ENCODE data around the gene TSPAN4.

Gene TSPAN4

DNA sequence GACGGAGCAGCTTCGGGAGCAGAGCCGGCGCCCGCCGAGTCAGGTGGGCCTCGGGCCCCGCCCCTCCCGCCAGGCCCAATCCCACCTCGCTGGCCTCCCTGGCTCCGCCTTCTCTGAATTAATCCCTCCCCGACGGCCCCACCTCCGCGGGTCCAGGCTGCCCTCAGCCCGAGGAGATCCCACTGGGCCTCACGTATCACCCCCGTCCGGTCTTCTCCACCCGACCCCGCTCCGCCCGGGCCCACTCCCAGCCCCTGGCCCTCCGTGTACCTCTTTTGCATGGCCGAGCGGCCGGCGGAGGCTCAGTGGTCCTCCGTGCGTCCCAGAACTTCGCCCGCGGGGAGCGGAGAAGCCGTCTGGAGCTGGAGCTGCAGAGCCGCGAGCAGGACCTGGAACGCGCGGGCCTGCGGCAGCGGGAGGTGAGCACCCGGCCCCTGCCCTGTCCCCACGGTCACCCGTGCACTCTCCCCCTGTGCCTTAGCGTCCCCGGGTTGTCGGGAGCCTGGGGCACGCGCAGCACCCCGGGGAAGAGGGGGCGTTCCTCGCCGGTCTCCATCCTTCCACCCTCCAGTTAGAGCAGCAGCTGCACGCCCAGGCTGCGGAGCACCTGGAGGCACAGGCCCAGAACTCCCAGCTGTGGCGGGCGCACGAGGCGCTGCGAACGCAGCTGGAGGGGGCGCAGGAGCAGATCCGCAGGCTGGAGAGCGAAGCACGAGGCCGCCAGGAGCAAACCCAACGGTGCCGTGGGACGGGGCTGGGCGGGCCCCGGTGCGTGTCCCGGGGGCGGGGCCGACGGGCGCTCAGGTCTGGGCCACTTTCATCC lies 12.1 kb upstream of the TSPAN4 start:
- H4K20me1 ChIP-seq (ENCODE audit: insufficient read depth) = no peaks in the 10 kb centered on the region
- H3K4me2 ChIP-seq = peak overlapping the region; percentile 99
- H2AFZ ChIP-seq (ENCODE audit: low read depth) = peak overlapping the region; percentile 60
- no peaks in the 10 kb centered on the region for H3K79me2 ChIP-seq (ENCODE audit: insufficient read depth, low read depth)
- no peak overlapping the region for H3K27ac ChIP-seq
- no peaks in the 10 kb centered on the region for H3K36me3 ChIP-seq (ENCODE audit: insufficient read depth)
- H3K9ac ChIP-seq = no peak overlapping the region
- H3K27me3 ChIP-seq (ENCODE audit: insufficient read depth, low read depth) = peaks cover 35% of the 10 kb centered on the region
- no peak overlapping the region for H3K4me3 ChIP-seq (IDR thresholded peaks at IDR 0.05; ENCODE audit: insufficient read depth, low read depth, low read length)
- H3K4me1 ChIP-seq (ENCODE audit: low read depth, poor library complexity, severe bottlenecking) = peaks cover 64% of the 10 kb centered on the region
- TF ChIP-seq, protein P1, sequence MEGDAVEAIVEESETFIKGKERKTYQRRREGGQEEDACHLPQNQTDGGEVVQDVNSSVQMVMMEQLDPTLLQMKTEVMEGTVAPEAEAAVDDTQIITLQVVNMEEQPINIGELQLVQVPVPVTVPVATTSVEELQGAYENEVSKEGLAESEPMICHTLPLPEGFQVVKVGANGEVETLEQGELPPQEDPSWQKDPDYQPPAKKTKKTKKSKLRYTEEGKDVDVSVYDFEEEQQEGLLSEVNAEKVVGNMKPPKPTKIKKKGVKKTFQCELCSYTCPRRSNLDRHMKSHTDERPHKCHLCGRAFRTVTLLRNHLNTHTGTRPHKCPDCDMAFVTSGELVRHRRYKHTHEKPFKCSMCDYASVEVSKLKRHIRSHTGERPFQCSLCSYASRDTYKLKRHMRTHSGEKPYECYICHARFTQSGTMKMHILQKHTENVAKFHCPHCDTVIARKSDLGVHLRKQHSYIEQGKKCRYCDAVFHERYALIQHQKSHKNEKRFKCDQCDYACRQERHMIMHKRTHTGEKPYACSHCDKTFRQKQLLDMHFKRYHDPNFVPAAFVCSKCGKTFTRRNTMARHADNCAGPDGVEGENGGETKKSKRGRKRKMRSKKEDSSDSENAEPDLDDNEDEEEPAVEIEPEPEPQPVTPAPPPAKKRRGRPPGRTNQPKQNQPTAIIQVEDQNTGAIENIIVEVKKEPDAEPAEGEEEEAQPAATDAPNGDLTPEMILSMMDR (conservative IDR thresholded peaks at IDR 0.05; ENCODE audit: low read depth, low read length) = no peak

DNA sequence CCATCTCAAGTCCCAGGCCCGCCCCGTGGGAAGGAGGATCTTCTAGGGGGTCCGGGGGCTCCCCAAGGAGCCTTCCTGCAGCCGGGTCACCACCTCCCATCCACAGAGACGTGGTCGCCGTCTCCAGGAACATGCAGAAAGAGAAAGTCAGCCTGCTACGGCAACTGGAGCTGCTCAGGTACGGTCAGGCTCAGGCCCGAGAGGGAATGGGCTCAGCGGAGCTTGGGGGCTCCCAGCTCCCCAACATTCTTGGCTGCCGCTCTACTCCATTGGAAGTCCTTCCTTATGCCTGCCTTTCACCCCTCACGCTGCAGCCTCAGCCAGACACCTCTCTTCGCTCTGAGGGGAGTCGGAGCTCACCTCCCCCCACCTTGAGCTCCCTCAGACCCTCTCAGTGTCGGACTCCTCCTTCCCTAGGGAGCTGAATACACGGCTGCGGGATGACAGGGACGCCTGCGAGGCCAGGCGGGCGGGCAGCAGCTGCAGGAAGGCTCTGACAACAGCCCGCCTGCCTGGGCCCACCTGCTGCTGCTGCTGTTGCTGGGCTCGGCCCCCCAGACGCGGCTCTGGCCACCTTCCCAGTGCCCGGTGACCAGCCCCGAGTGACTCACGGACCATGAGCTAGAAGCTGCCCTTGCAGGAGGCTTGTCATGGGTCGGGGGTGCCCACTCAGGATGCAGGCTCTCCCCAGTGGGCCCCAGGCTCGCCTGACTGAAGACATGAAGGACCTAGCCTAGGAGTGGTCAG lies 11.4 kb upstream of the TSPAN4 start:
- Histone ChIP-seq H3K9ac (no peak overlapping the region), H3K79me2 (ENCODE audit: insufficient read depth, low read depth) (no peaks in the 10 kb centered on the region), H3K4me2 (peak overlapping the region; percentile 69; the same call in 1 of the 2 replicates), H2AFZ (ENCODE audit: low read depth) (no peak overlapping the region), H3K4me1 (ENCODE audit: low read depth, poor library complexity, severe bottlenecking) (peaks cover 60% of the 10 kb centered on the region), H3K36me3 (ENCODE audit: insufficient read depth) (no peaks in the 10 kb centered on the region), H3K27me3 (ENCODE audit: insufficient read depth, low read depth) (peaks cover 35% of the 10 kb centered on the region), H3K27ac (no peak overlapping the region), H3K4me3 (IDR thresholded peaks at IDR 0.05; ENCODE audit: insufficient read depth, low read depth, low read length) (no peak overlapping the region), H4K20me1 (ENCODE audit: insufficient read depth) (no peaks in the 10 kb centered on the region)
- TF ChIP-seq, protein P1 (conservative IDR thresholded peaks at IDR 0.05; ENCODE audit: low read depth, low read length) = no peak

DNA sequence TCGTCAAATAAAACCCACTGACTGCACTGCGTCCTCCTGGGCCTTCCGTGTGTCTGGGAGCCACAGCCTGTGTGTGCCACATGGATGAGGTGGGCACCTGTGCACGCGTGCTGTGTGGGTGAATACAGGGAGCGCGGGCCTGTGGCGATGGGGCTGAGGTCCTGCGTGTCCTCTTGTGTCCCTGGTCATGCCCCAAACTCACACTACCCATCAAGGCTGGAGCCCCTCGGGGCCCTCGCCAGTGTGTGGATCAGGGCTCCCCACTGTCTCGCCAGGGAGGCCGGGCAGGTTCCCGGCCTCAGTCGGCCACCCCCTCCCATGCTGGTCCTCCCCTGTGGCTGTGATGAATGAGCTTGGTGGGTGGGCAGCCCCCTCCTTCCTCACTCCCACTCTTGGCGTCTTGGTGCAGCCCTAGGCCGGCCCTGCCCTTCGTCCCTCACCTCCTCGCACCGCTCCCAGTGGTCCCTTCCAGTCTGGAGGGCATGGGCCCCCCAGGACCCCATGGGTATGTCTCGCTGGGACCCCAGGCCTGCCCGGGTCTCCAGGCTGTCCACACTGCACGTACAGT lies 10.6 kb upstream of the TSPAN4 start:
- Histone ChIP-seq H3K27ac (no peak overlapping the region), H3K27me3 (ENCODE audit: insufficient read depth, low read depth) (peaks cover 35% of the 10 kb centered on the region), H3K4me1 (ENCODE audit: low read depth, poor library complexity, severe bottlenecking) (peaks cover 54% of the 10 kb centered on the region), H3K79me2 (ENCODE audit: insufficient read depth, low read depth) (no peaks in the 10 kb centered on the region), H3K4me2 (peak overlapping the region; percentile 66; the same call in 1 of the 2 replicates), H3K9ac (no peak overlapping the region), H3K36me3 (ENCODE audit: insufficient read depth) (no peaks in the 10 kb centered on the region), H4K20me1 (ENCODE audit: insufficient read depth) (no peaks in the 10 kb centered on the region), H3K4me3 (IDR thresholded peaks at IDR 0.05; ENCODE audit: insufficient read depth, low read depth, low read length) (no peak overlapping the region), H2AFZ (ENCODE audit: low read depth) (0 out of 2 replicates have a peak overlapping the region, but pooled peaks have one; percentile 26)
- TF ChIP-seq, protein P1 (conservative IDR thresholded peaks at IDR 0.05; ENCODE audit: low read depth, low read length) = no peak

DNA sequence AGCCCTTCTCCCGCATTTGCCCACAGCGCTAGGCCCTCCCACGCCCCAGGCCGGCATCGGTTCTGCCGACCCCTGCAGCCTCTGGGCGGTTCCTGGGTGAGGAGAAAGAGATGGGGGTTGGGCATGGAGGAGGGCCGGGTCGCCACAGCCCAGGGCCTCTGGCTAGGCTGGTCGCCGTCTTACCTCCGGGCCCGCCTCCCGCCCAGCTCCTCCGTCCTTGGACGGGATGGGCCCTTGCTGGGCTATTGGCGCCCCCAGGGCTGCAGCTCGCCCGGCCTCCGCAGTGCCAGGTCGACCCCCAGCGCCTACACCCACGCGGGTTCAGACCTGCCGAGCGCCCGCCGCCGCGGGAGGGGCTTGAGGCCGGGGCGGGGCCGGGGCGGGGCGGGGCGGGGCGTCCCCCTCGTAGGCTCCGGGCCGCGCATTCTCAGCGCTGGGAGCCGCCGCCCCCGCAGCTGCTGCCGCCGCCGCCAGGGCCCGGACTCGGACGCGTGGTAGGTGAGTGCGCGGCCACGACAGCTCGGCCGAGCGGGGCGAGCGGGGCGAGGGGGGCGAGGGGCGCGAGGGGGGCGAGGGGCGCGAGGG lies 10.0 kb upstream of the TSPAN4 start, which contains the start of gene CD151:
Gene CD151, plus strand, starts transcription at position 424 of the 585 bp plus-strand sequence. CDS start 3,118 bp downstream, outside the sequence.
- Histone ChIP-seq H3K36me3 (ENCODE audit: insufficient read depth) (no peaks in the 10 kb centered on the region), H4K20me1 (ENCODE audit: insufficient read depth) (no peaks in the 10 kb centered on the region), H3K79me2 (ENCODE audit: insufficient read depth, low read depth) (no peaks in the 10 kb centered on the region), H3K4me3 (IDR thresholded peaks at IDR 0.05; ENCODE audit: insufficient read depth, low read depth, low read length) (no peak within 1 kb of the TSS), H3K27me3 (ENCODE audit: insufficient read depth, low read depth) (peaks cover 35% of the 10 kb centered on the region), H3K4me2 (peak within 1 kb of the TSS; percentile 68), H3K4me1 (ENCODE audit: low read depth, poor library complexity, severe bottlenecking) (peaks cover 51% of the 10 kb centered on the region), H3K27ac (no peak within 1 kb of the TSS), H3K9ac (peak within 1 kb of the TSS; percentile 49; the same call in 1 of the 2 replicates), H2AFZ (ENCODE audit: low read depth) (peak within 1 kb of the TSS; percentile 26; the same call in 1 of the 2 replicates)
- TF ChIP-seq, protein P1 (conservative IDR thresholded peaks at IDR 0.05; ENCODE audit: low read depth, low read length) = no peak
